ENCODE measurements around the gene IGSF11. TPM values are rescaled to one million over a fixed set of nuclear protein-coding genes. Genes with fewer than 3 reads are reported as not detected.

The IGSF11 gene
- total RNA-seq, 1 experiment from 2014 or later: 0.66 TPM

GRCh38 chr3:119063471-119063870 is 28.8 kb upstream of the IGSF11 start:
- H3K4me1 ChIP-seq (ENCODE audit: insufficient read depth, low read length): no peaks in the 10 kb centered on the region
- POLR2A ChIA-PET (ENCODE audit: unreplicated experiment): no interaction called here
- BruUV-seq (replicated peaks): no TSS peak

GRCh38 chr3:119062892-119063291 is 28.2 kb upstream of the IGSF11 start:
- BruUV-seq (replicated peaks): no TSS peak
- ChIA-PET CTCF (no interaction called here), POLR2A (ENCODE audit: unreplicated experiment) (no interaction called here)
- no peak overlapping the region for H3K27ac ChIP-seq (ENCODE audit: low read length)
- H2AFZ ChIP-seq (ENCODE audit: low read length): no peak overlapping the region
- no peaks in the 10 kb centered on the region for H4K20me1 ChIP-seq (ENCODE audit: low read length)
- ATAC-seq (no peak), DNase-seq (no peak)
- no peak for TF ChIP-seq CTCF (conservative IDR thresholded peaks at IDR 0.05; ENCODE audit: low read depth, low read length)
- no peak for TF ChIP-seq EZH2 (IDR thresholded peaks at IDR 0.05; ENCODE audit: low read length, unreplicated experiment)
- no peak for TF ChIP-seq EZH2phosphoT487 (IDR thresholded peaks at IDR 0.05; ENCODE audit: borderline replicate concordance, low read length)
- H3F3A ChIP-seq (ENCODE audit: low read length, unreplicated experiment): no peaks in the 10 kb centered on the region
- peaks cover 47% of the 10 kb centered on the region for H3K27me3 ChIP-seq (ENCODE audit: low read length)
- H3K9ac ChIP-seq (ENCODE audit: low read length): no peak overlapping the region
- no peaks in the 10 kb centered on the region for H3K4me1 ChIP-seq (ENCODE audit: insufficient read depth, low read length)
- H3K36me3 ChIP-seq (ENCODE audit: low read depth, low read length): no peaks in the 10 kb centered on the region
- no peak overlapping the region for H3K4me2 ChIP-seq (ENCODE audit: low read length)
- no peaks in the 10 kb centered on the region for H3K9me2 ChIP-seq (replicated peaks; ENCODE audit: low read length)
- H3K4me3 ChIP-seq (ENCODE audit: low read length): no peak overlapping the region
- intact Hi-C loops (cut with micrococcal nuclease): no loop called here
- no peaks in the 10 kb centered on the region for H3K79me2 ChIP-seq (ENCODE audit: low read length)
- H3K9me3 ChIP-seq (ENCODE audit: low read length): no peaks in the 10 kb centered on the region

More at GRCh38 chr3:119063471-119063870, 28.8 kb upstream of the IGSF11 start:
- H3K4me3 ChIP-seq (ENCODE audit: low read length): no peak overlapping the region
- CTCF ChIA-PET: no interaction called here
- H3K27ac ChIP-seq (ENCODE audit: low read length): no peak overlapping the region
- no peaks in the 10 kb centered on the region for H3K36me3 ChIP-seq (ENCODE audit: low read depth, low read length)
- intact Hi-C loops (cut with micrococcal nuclease): no loop called here
- no peaks in the 10 kb centered on the region for H3K9me2 ChIP-seq (replicated peaks; ENCODE audit: low read length)
- no peak overlapping the region for H2AFZ ChIP-seq (ENCODE audit: low read length)
- no peaks in the 10 kb centered on the region for H3K79me2 ChIP-seq (ENCODE audit: low read length)
- H3K9ac ChIP-seq (ENCODE audit: low read length): no peak overlapping the region
- H3F3A ChIP-seq (ENCODE audit: low read length, unreplicated experiment): no peaks in the 10 kb centered on the region
- DNase-seq: no peak
- no peaks in the 10 kb centered on the region for H4K20me1 ChIP-seq (ENCODE audit: low read length)
- TF ChIP-seq EZH2 (IDR thresholded peaks at IDR 0.05; ENCODE audit: low read length, unreplicated experiment) (no peak), CTCF (conservative IDR thresholded peaks at IDR 0.05; ENCODE audit: low read depth, low read length) (no peak), EZH2phosphoT487 (IDR thresholded peaks at IDR 0.05; ENCODE audit: borderline replicate concordance, low read length) (no peak)
- H3K27me3 ChIP-seq (ENCODE audit: low read length): peaks cover 47% of the 10 kb centered on the region
- ATAC-seq: no peak
- H3K4me2 ChIP-seq (ENCODE audit: low read length): no peak overlapping the region
- no peaks in the 10 kb centered on the region for H3K9me3 ChIP-seq (ENCODE audit: low read length)

- no peaks in the 10 kb centered on the region for H3K9me2 ChIP-seq (replicated peaks; ENCODE audit: low read length)
- DNase-seq: no peak
- no peaks in the 10 kb centered on the region for H4K20me1 ChIP-seq (ENCODE audit: low read length)
- TF ChIP-seq EZH2phosphoT487 (IDR thresholded peaks at IDR 0.05; ENCODE audit: borderline replicate concordance, low read length) (no peak), EZH2 (IDR thresholded peaks at IDR 0.05; ENCODE audit: low read length, unreplicated experiment) (no peak), CTCF (conservative IDR thresholded peaks at IDR 0.05; ENCODE audit: low read depth, low read length) (no peak)
- no peak for ATAC-seq
- ChIA-PET POLR2A (ENCODE audit: unreplicated experiment) (no interaction called here), CTCF (no interaction called here)
- H2AFZ ChIP-seq (ENCODE audit: low read length): no peak overlapping the region
- H3K9me3 ChIP-seq (ENCODE audit: low read length): no peaks in the 10 kb centered on the region
- no peak overlapping the region for H3K4me2 ChIP-seq (ENCODE audit: low read length)
- no peak overlapping the region for H3K4me3 ChIP-seq (ENCODE audit: low read length)
- no peaks in the 10 kb centered on the region for H3K36me3 ChIP-seq (ENCODE audit: low read depth, low read length)
- H3K79me2 ChIP-seq (ENCODE audit: low read length): no peaks in the 10 kb centered on the region
- no peak overlapping the region for H3K9ac ChIP-seq (ENCODE audit: low read length)
- H3K4me1 ChIP-seq (ENCODE audit: insufficient read depth, low read length): no peaks in the 10 kb centered on the region
- no peaks in the 10 kb centered on the region for H3F3A ChIP-seq (ENCODE audit: low read length, unreplicated experiment)
- H3K27me3 ChIP-seq (ENCODE audit: low read length): peaks cover 11% of the 10 kb centered on the region; the same call in 1 of the 2 replicates
- no TSS peak for BruUV-seq (replicated peaks)
- intact Hi-C loops (cut with micrococcal nuclease): no loop called here
- H3K27ac ChIP-seq (ENCODE audit: low read length): no peak overlapping the region
Measured at GRCh38 chr3:119044593-119044992, 9.9 kb upstream of the IGSF11 start.
